ENCODE results near the gene GABPB1.
"Not testable (repeated sequence)": the region's sequence is repeated elsewhere in the genome, so short reads cannot be mapped to it uniquely, and the experiment has no call there.

Gene GABPB1

GRCh38 chr15:50354838-50355618, at the start of gene GABPB1:
Gene GABPB1 (minus strand): TSS chr15:50355198. CDS start chr15:50309798, 45,400 bp downstream.
- peak; percentile 16 for DNase-seq

DNA sequence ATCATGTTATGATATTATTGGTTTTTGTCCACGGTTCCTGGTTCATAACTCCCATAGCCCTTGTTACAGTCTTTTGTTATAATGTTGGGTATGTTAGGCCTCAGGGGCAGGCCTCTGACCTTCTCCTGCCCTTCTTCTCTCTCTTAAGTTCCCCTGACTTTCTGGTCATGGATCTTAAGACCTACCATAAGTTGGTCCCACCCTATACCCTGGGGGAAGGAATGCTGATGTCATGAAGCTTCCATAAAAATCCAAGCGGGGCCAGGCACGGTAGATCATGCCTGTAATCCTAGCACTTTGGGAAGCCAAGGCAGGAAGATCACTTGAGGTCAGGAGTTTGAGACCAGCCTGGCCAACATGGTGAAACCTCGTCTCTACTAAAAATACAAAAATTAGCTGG, 36.6 kb upstream of the GABPB1 start:
- not testable (repeated sequence) for DNase-seq

- DNase-seq, result no peak
Measured at GRCh38 chr15:50390554-50391264, 35.7 kb upstream of the GABPB1 start.

DNA sequence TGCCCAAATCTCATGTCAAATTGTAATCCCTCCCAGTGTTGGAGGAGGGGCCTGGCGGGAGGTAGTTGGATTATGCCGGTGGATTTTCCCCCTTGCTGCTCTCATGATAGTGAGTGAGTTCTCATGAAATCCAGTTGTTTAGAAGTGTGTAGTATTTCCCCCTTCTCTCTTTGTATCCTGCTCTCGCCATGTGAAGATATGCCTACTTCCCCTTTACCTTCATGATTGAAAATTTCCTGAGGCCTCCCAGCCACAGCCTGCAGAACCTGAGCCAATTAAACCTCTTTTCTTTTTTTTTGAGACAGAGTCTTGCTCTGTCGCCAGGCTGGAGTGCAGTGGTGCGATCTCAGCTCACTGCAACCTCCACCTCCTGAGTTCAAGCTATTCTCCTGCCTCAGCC, 27.4 kb upstream of the GABPB1 start:
- DNase-seq, result not testable (repeated sequence)

DNA sequence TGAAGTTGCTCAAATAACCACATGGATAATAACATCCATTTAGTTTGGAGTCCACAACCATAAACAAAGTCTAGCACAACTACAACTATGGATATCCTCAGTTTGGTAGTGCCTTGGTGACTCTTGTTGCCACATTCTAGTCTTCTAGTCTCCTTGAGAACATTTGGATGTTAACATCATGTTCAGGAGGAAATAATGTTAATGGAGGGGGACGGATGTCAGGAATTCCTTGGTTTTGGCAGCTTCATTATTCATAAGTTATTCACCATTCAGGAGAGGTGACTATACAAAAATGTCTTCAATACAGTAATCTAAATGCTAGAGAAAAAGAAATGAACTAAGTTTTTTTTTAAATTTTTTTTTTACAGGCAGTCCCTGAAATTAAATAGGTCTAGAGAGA, 26.4 kb upstream of the GABPB1 start:
- DNase-seq, result no peak

DNA sequence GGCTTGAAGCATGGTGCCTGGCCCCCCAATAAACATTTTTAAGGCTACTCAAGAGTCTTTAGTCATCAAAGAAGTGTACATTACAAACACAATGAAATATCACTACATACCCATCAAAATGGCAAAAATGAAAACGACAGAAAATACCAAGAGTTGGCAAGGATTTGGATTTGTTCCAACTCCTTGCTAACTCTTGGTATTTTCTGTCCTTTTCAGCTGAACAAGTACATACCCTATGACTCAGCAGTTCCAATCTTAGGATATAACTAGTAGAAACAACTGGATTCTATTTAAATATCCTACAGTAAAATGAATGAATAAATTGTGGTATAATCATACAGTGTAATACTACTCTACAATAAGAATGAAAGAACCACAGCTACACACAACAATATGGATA, 25.1 kb upstream of the GABPB1 start:
- no peak for DNase-seq

GRCh38 chr15:50379413-50379812, 24.4 kb upstream of the GABPB1 start:
- not testable (repeated sequence) for DNase-seq

DNA sequence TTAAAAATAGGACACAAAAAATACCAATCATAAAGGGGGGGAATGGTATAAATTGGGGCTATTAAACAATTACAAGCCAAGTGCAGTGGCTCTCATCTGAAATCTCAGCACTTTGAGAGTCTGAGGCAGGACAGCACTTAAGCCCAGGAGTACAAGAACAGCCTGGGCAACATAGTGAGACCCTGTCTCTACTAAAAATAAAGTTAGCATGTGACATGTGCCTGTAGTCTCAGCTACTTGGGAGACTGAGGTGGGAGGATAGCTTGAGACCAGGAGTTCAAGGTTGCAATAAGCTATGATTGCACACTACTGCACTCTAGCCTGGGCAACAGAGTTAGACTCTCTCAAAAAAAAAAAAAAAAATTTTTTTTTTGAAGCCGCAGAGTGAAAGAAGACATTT, 23.8 kb upstream of the GABPB1 start:
- DNase-seq, result no peak

- DNase-seq, result no peak
Measured at GRCh38 chr15:50377867-50378751, 23.1 kb upstream of the GABPB1 start.

GRCh38 chr15:50369564-50369963, 14.6 kb upstream of the GABPB1 start:
- DNase-seq, result not testable (repeated sequence)

GRCh38 chr15:50365971-50366370, 11.0 kb upstream of the GABPB1 start:
- DNase-seq, result no peak

DNA sequence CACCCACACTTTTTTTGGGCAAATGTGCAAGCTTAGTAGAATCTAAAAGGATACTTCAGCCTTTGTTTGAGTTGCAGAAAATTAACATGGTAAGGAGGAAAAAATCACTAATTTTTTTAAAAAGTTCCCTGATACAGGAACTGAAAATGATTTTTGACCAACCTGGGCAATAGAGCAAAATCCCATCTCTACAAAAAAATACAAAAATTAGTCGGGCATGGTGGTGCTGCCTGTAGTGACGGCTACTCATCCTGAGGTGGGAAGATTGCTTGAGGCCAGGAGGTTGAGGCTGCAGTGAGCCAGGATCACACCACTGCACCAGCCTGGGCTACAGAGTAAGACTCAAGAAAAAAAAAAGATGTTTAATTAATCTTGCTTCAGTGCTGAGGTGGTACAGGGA, 10.6 kb upstream of the GABPB1 start:
- no peak for DNase-seq

DNA sequence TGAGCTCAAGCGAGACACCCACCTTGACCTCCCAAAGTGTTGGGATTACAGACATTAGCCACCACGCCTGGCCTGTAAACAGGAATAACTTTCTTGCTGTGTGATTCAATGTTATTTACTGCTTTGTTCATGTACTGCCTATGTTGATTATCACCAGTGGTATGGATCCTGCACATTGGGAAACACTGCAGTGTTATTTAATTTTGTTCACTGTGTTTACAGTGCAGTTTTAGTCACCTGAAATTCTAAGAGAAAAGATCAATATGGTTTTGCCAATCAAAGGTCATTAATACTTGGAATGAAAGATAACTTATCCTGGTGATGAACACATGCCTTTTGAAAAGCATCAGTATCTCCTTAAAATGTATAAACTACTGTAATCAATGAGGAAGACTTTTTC, 8.6 kb upstream of the GABPB1 start:
- no peak for DNase-seq

GRCh38 chr15:50361756-50362155, 6.8 kb upstream of the GABPB1 start:
- no peak for DNase-seq

DNA sequence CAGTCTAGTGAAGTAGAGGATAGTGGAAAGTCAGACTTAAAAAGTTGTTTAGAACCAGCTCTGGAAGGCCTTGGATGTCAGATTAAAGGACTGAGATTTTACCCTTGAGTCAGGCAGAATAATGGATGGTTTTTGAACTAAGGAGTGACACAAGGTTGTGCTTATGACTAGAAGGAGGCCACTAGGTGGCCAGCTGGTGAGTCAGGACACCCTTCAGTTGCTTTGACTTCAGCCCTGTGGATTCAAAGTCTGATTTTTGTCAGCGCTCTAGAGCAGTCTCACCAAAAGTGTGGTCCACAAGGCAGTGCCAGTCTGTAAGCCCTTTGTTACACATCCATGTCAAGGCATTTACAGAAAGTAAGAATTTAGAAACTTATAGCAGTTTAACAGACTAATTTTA, 3.8 kb upstream of the GABPB1 start:
- no peak for DNase-seq

- no peak for DNase-seq
Measured at GRCh38 chr15:50355980-50356379, 982 bp upstream of the GABPB1 start.

- DNase-seq, result no peak
Measured at GRCh38 chr15:50355619-50355905, 564 bp upstream of the GABPB1 start.

DNA sequence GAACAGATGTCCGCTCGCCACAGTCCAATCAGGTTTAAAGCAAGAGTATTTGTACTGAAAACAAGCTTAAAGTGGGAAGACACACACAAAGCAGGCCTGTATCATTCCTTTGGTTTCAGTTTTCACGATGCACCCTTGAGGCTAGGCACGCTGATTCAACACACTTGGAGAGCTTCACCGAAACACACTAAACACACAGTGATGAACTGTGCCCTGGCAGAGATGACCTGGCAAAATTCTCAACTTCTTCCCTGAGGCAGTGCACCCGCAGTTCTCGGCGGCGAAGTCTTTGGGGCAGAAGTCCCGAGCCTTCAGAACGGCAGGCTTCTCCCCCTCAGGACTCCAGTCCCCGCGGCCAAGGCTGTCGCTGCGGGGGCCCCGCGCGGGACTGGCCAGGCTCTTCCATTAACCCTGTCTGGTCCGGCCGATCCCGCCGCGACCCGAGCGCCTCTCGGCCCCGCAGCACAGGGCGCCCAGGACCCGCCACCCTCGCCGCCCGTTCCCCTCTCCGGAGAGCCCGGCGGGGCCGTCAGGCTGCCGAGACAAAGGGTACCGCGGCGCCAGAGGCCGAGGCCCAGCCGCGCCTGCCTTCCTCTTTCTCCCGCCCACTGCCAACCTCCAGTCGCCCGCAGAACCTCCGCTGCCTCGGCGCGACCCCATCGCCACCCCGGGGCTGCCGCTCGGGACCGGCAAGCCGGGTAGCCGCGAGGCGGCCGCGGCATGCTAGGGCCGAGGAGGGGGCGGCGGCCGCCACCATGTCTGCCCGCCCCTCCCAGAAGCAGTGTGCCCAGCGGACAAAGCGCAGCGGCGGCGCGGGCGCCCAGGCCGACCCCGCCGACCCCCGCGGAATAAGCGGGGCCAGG, 792 bp downstream of the GABPB1 start:
- DNase-seq, result no peak

- DNase-seq, result no peak
Measured at GRCh38 chr15:50353251-50353974, 1.6 kb downstream of the GABPB1 start.

- no peak for DNase-seq
Measured at GRCh38 chr15:50350621-50351020, 4.4 kb downstream of the GABPB1 start.

DNA sequence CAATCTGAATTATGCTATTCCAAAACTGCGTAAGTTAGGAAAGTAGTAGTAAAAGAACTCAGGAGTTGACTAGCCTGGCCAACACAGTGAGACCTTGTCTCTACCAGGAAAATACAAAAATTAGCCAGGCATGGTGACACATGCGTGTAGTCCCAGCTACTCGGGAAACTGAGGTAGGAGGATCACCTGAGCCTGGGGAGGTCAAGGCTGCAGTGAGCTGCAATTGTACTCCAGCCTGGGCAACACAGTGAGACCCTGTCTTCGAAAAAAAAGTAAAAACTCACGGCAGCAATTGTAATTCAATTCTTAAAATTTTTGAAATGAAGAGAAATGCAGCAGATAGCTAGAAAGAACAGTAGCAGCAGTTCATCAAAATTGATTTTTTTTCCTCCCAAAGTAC, 9.7 kb downstream of the GABPB1 start:
- no peak for DNase-seq

DNA sequence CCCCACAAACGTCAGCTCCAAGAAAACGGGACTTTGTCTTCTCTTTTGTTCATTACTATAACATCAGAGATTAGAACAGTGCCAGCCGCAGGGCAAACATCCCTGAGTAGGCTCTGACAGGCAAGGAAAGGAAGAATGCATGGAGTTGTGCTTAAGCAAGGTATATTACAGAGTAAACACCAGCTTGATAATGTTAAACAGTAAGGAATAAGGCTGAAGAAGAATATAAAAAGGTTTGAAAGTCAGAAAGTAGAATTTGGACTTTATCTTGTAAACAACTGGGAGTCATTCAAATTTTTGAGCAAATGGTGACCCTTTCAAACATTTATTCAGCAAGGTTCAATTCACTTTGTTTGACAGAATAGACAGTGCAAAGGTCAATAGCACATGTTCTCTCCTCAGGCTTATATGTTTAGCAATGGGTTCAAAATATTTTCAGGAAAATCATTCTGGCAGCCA, 11.0 kb downstream of the GABPB1 start:
- DNase-seq, result no peak

All from cortex of kidney (tissue), 1 donor.